Parietal lobe (tissue), 2 donors: Measurements from ENCODE around the gene LRRC47. TPM values are rescaled to one million over a fixed set of nuclear protein-coding genes. Genes with fewer than 3 reads are reported as not detected.

Experiments used
- small RNA-seq: library from RNA; depleted of rRNA; stranded (forward); fragments of <200 nt; gene quantifications from one replicate; pipeline ENCODE3, GENCODE V24; 2014; ENCODE audit warnings: low replicate concordance
- total RNA-seq: library from RNA; depleted of rRNA; stranded (reverse); fragments of >200 nt; gene quantifications from one replicate; pipeline ENCODE4 v1.2.3, GENCODE V29; 2014

Gene LRRC47
- 31.9 TPM for total RNA-seq

GRCh38 chr1:3796215-3797061 lies at the start of gene LRRC47:
Gene LRRC47 (minus strand): TSS chr1:3796498. CDS start chr1:3796476, 22 bp downstream.

GRCh38 chr1:3772715-3773571 lies 23.4 kb downstream of the LRRC47 start, which contains the start of gene SMIM1:
Gene SMIM1 (plus strand): TSS chr1:3772749. CDS start chr1:3775374, 2,625 bp downstream.

GRCh38 chr1:3752400-3752945 lies 43.8 kb downstream of the LRRC47 start, which contains the start of gene CCDC27:
Gene CCDC27 (plus strand): TSS chr1:3752450. CDS start chr1:3752482, 32 bp downstream.

Small RNA genes within 50 kb of the gene (small RNA-seq; reads per million reads assigned to genes)
- gene RF02197 (not detected), gene RN7SL574P (not detected)

Other genes with a start within 250 kb of the LRRC47 start
- 14.1 TPM for gene MEGF6, start 185.0 kb downstream of the LRRC47 start, total RNA-seq
- 13.8 TPM for gene TPRG1L, start 171.5 kb downstream of the LRRC47 start, total RNA-seq
- 22.8 TPM for gene WRAP73, start 146.4 kb downstream of the LRRC47 start, total RNA-seq
- 0.31 TPM for gene TP73, start 144.0 kb downstream of the LRRC47 start, total RNA-seq
- gene CCDC27, start 44.0 kb downstream of the LRRC47 start, total RNA-seq, result not detected
- 2.5 TPM for gene SMIM1, start 23.7 kb downstream of the LRRC47 start, total RNA-seq
- gene CEP104, start 60.7 kb upstream of the LRRC47 start, total RNA-seq, result 55.4 TPM
- gene DFFB, start 61.0 kb upstream of the LRRC47 start, total RNA-seq, result 15.3 TPM
- 15.7 TPM for gene C1orf174, start 103.8 kb upstream of the LRRC47 start, total RNA-seq